Measurements from ENCODE around the gene LNX1. TPM values are rescaled to one million over a fixed set of nuclear protein-coding genes. Genes with fewer than 3 reads are reported as not detected.

The LNX1 gene
- total and polyA plus RNA-seq, 4 experiments from 2014 or later = 0.44 to 0.78 TPM; not detected in 2

DNA sequence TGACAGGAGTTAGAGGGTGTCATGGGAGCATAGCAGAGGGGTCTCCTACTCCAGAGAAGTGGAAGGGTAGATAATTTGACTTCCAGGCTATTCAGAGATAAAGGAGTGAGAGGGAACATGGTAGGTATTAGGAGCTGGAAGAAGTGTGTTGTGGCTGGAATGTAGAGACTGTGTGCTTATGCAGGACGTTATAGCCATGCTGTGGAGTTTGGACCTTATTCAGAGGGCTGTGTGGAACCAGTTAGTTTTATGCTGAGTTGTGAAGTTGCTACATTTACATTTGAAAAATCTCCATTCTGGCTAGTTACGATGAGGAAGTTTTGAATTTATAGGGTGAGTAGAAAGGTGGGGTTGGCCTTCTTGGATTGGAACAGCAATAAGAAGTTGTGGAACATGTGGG lies 146.3 kb downstream of the LNX1 start:
- Mint-ChIP-seq H3K27me3 (no peaks in the 10 kb centered on the region), H3K4me1 (peaks cover 12 to 30% (median 16%) of the 10 kb centered on the region in 4 donors), H3K4me3 (no peak overlapping the region), H3K36me3 (peaks cover 48 to 66% of the 10 kb centered on the region in 2 donors), H3K27ac (peak overlapping the region in 2 of 7 donors; percentile 16 to 86), H3K9me3 (no peaks in the 10 kb centered on the region)
- CTCF ChIA-PET (ENCODE audit: partially characterized antibody) = no interaction called here
- H3K27me3 ChIP-seq (ENCODE audit: insufficient read depth, low read length) = no peaks in the 10 kb centered on the region
- H3K27ac ChIP-seq (ENCODE audit: low read depth, low read length) = no peak overlapping the region
- intact Hi-C loops (cut with micrococcal nuclease) = no loop called here
- H3K4me3 ChIP-seq (ENCODE audit: low read length in 2 of 2) = no peak overlapping the region
- H3K9me3 ChIP-seq (ENCODE audit: control insufficient read depth in 1 of 2, low read length in 2 of 2) = no peaks in the 10 kb centered on the region
- no peaks in the 10 kb centered on the region for H3K4me1 ChIP-seq (ENCODE audit: insufficient read depth, low read length)
- no peak for DNase-seq
- H3K36me3 ChIP-seq (ENCODE audit: insufficient read depth, low read length) = peaks cover 10% of the 10 kb centered on the region
- POLR2A ChIA-PET (ENCODE audit: partially characterized antibody) = no interaction called here

GRCh38 chr4:53441564-53441963 lies 149.7 kb downstream of the LNX1 start:
- Histone ChIP-seq H3K9me3 (ENCODE audit: control insufficient read depth in 1 of 2, low read length in 2 of 2) (no peaks in the 10 kb centered on the region), H3K27me3 (ENCODE audit: insufficient read depth, low read length) (no peaks in the 10 kb centered on the region), H3K4me3 (ENCODE audit: low read length in 2 of 2) (no peak overlapping the region), H3K36me3 (ENCODE audit: insufficient read depth, low read length) (peaks cover 23% of the 10 kb centered on the region), H3K27ac (ENCODE audit: low read depth, low read length) (no peak overlapping the region), H3K4me1 (ENCODE audit: insufficient read depth, low read length) (no peaks in the 10 kb centered on the region)
- Mint-ChIP-seq H3K36me3 (peaks cover 53 to 67% of the 10 kb centered on the region in 2 donors), H3K27me3 (no peaks in the 10 kb centered on the region), H3K27ac (peak overlapping the region in 1 of 7 donors; percentile 27), H3K9me3 (no peaks in the 10 kb centered on the region), H3K4me3 (no peak overlapping the region), H3K4me1 (peaks cover 16 to 24% (median 21%) of the 10 kb centered on the region in 4 donors)
- ChIA-PET POLR2A (ENCODE audit: partially characterized antibody) (no interaction called here), CTCF (ENCODE audit: partially characterized antibody) (no interaction called here)
- intact Hi-C loops (cut with micrococcal nuclease) = no loop called here
- no peak for DNase-seq

- Histone ChIP-seq H3K4me1 (ENCODE audit: insufficient read depth, low read length) (no peaks in the 10 kb centered on the region), H3K36me3 (ENCODE audit: insufficient read depth, low read length) (peaks cover 22% of the 10 kb centered on the region), H3K27me3 (ENCODE audit: insufficient read depth, low read length) (no peaks in the 10 kb centered on the region), H3K9me3 (ENCODE audit: control insufficient read depth in 1 of 2, low read length in 2 of 2) (no peaks in the 10 kb centered on the region), H3K4me3 (ENCODE audit: low read length in 2 of 2) (no peak overlapping the region), H3K27ac (ENCODE audit: low read depth, low read length) (no peak overlapping the region)
- intact Hi-C loops (cut with micrococcal nuclease) = loop anchor here (5.0 kb wide), 1 partner anchor 1961 kb away; the partner anchor contains the start of gene TMEM165
- Mint-ChIP-seq H3K9me3 (no peaks in the 10 kb centered on the region), H3K27me3 (no peaks in the 10 kb centered on the region), H3K27ac (peak overlapping the region in 3 of 7 donors; percentile 14 to 25 (median 15)), H3K4me3 (no peak overlapping the region), H3K4me1 (peaks cover 7 to 24% (median 13%) of the 10 kb centered on the region in 4 donors), H3K36me3 (peaks cover 43 to 56% of the 10 kb centered on the region in 2 donors)
- ChIA-PET POLR2A (ENCODE audit: partially characterized antibody) (no interaction called here), CTCF (ENCODE audit: partially characterized antibody) (no interaction called here)
- no peak for DNase-seq
Observed at GRCh38 chr4:53436251-53436650, 155.0 kb downstream of the LNX1 start.

DNA sequence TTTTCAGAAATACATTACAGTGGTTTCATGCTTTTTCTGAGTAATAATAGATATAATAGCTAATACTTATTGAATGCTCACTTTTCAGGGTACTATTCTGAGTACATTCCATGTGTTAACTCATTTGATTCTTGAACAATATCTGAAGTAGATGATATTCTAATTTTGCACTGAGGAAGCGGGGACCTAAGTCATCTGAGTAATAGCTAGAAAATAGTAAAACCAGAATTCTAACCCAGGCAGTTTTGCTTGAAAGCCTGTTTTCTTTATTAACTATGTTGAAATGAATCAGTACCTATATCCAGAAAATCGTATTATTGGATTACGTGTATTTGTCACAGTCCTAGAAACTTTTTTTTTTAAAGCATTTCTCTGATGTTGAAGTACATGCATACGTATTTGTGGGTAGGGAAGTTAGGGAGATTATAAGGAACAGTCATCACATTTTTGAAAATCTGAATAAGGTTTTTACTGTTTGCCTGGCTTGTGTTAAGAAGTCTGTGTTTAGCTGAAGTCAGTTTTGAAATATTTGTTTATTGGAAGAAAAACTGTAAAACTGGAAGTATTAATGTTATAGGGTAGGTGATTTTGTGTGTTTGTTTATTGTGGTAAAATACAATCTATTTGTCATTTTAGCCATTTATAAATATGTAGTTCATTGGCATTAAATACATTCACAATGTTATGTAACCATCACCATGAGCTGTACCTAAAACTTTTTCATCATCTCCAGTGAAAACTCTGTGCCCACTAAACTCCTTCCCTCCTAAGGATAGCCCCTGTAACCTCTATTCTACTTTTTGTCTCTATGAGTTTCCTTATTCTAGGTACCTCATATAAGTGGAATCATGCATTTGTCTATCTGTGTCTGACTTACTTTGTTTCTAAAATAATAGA lies 158.5 kb downstream of the LNX1 start:
- intact Hi-C loops (cut with micrococcal nuclease) = no loop called here
- CTCF ChIA-PET (ENCODE audit: partially characterized antibody) = no interaction called here

DNA sequence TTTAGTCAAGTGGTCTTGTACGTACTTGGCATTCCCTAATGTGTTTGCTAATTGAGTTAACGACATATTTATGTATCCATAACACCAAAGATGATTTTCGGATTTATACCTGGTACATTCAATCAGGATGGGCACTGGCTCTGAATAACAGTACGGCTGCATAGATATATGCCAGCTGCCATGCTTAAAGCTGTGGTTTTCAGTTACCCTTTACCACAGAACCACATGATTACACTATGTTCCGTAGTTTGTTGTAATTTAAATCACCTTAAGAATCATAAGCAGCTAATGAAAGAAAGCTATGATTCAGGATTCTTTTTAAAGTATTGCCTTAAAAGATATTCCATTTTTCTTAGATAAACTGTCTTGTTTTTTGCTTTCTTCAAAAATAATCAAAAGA lies 160.2 kb downstream of the LNX1 start:
- Mint-ChIP-seq H3K4me3 (no peak overlapping the region), H3K27me3 (no peaks in the 10 kb centered on the region), H3K4me1 (peaks cover 10 to 19% (median 15%) of the 10 kb centered on the region in 4 donors), H3K27ac (peak overlapping the region in 2 of 7 donors; percentile 22 to 73), H3K36me3 (peaks cover 54 to 64% of the 10 kb centered on the region in 2 donors), H3K9me3 (peaks cover 0 to 1% (median 0%) of the 10 kb centered on the region in 8 donors)
- intact Hi-C loops (cut with micrococcal nuclease) = no loop called here
- H3K4me3 ChIP-seq (ENCODE audit: low read length in 2 of 2) = no peak overlapping the region
- H3K36me3 ChIP-seq (ENCODE audit: insufficient read depth, low read length) = peaks cover 25% of the 10 kb centered on the region
- no peak overlapping the region for H3K27ac ChIP-seq (ENCODE audit: low read depth, low read length)
- peaks cover 8% of the 10 kb centered on the region for H3K4me1 ChIP-seq (ENCODE audit: insufficient read depth, low read length)
- DNase-seq = peak in 4 of 5 donors; percentile 1 to 12 (median 4)
- ChIA-PET POLR2A (ENCODE audit: partially characterized antibody) (no interaction called here), CTCF (ENCODE audit: partially characterized antibody) (interaction anchor here (0.6 to 0.7 kb wide), 2 partner anchors 11 to 803 kb away, joined by 3 read pairs; no protein-coding TSS in a partner anchor)
- no peaks in the 10 kb centered on the region for H3K9me3 ChIP-seq (ENCODE audit: control insufficient read depth in 1 of 2, low read length in 2 of 2)
- no peaks in the 10 kb centered on the region for H3K27me3 ChIP-seq (ENCODE audit: insufficient read depth, low read length)

More for the DNA sequence above, 158.5 kb downstream of the LNX1 start:
- POLR2A ChIA-PET (ENCODE audit: partially characterized antibody) = no interaction called here
- Histone ChIP-seq H3K4me3 (ENCODE audit: low read length in 2 of 2) (no peak overlapping the region), H3K36me3 (ENCODE audit: insufficient read depth, low read length) (peaks cover 25% of the 10 kb centered on the region), H3K27me3 (ENCODE audit: insufficient read depth, low read length) (no peaks in the 10 kb centered on the region), H3K9me3 (ENCODE audit: control insufficient read depth in 1 of 2, low read length in 2 of 2) (no peaks in the 10 kb centered on the region), H3K27ac (ENCODE audit: low read depth, low read length) (no peak overlapping the region), H3K4me1 (ENCODE audit: insufficient read depth, low read length) (peaks cover 8% of the 10 kb centered on the region)
- Mint-ChIP-seq H3K27ac (peak overlapping the region in 3 of 7 donors; percentile 59 to 67 (median 60)), H3K9me3 (peaks cover 0 to 1% (median 0%) of the 10 kb centered on the region in 8 donors), H3K4me1 (peaks cover 10 to 19% (median 18%) of the 10 kb centered on the region in 4 donors), H3K27me3 (no peaks in the 10 kb centered on the region), H3K36me3 (peaks cover 58 to 61% of the 10 kb centered on the region in 2 donors), H3K4me3 (no peak overlapping the region)
- DNase-seq = no peak

DNA sequence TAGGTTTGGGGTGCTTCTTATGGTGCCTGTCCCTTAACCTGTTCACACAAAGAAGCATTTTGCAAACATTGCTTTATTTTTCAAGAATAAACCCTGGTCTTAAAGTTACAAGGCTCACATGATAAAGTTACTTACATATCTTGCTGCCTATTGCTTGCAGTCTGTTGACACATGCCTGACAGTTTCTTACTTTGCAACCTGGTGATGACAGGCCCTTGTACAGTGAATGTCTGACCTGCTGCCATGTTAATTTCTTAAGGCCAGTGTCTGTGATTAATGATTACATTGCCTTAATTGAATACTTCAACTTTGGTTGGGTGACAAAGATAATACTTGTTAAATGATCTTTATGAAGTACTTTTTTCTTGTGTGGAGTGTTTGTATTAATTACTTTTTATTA lies 163.9 kb downstream of the LNX1 start:
- Mint-ChIP-seq H3K4me1 (peaks cover 11 to 19% (median 18%) of the 10 kb centered on the region in 4 donors), H3K4me3 (no peak overlapping the region), H3K27ac (no peak overlapping the region), H3K36me3 (peaks cover 39 to 52% of the 10 kb centered on the region in 2 donors), H3K9me3 (peaks cover 0 to 1% (median 0%) of the 10 kb centered on the region in 8 donors), H3K27me3 (no peaks in the 10 kb centered on the region)
- Histone ChIP-seq H3K27ac (ENCODE audit: low read depth, low read length) (no peak overlapping the region), H3K27me3 (ENCODE audit: insufficient read depth, low read length) (no peaks in the 10 kb centered on the region), H3K36me3 (ENCODE audit: insufficient read depth, low read length) (peaks cover 16% of the 10 kb centered on the region), H3K9me3 (ENCODE audit: control insufficient read depth in 1 of 2, low read length in 2 of 2) (no peaks in the 10 kb centered on the region), H3K4me1 (ENCODE audit: insufficient read depth, low read length) (peaks cover 8% of the 10 kb centered on the region), H3K4me3 (ENCODE audit: low read length in 2 of 2) (no peak overlapping the region)
- intact Hi-C loops (cut with micrococcal nuclease) = no loop called here
- CTCF ChIA-PET (ENCODE audit: partially characterized antibody) = interaction anchor here (1.1 kb wide), 1 partner anchor 805 kb away, joined by 3 read pairs; no protein-coding TSS in a partner anchor
- no peak for DNase-seq
- POLR2A ChIA-PET (ENCODE audit: partially characterized antibody) = no interaction called here

- peaks cover 4 to 17% (median 8%) of the 10 kb centered on the region in 4 donors for H3K4me1 Mint-ChIP-seq
Observed at GRCh38 chr4:53424280-53424679, 167.0 kb downstream of the LNX1 start.

More at GRCh38 chr4:53424280-53424679, 167.0 kb downstream of the LNX1 start:
- H3K27ac Mint-ChIP-seq = peak overlapping the region in 4 of 7 donors; percentile 4 to 79 (median 16)
- DNase-seq = no peak
- no peaks in the 10 kb centered on the region for H3K27me3 Mint-ChIP-seq
- CTCF ChIA-PET (ENCODE audit: partially characterized antibody) = interaction anchor here (1.6 kb wide), 1 partner anchor 810 kb away, joined by 3 read pairs; no protein-coding TSS in a partner anchor
- Histone ChIP-seq H3K27me3 (ENCODE audit: insufficient read depth, low read length) (no peaks in the 10 kb centered on the region), H3K27ac (ENCODE audit: low read depth, low read length) (no peak overlapping the region), H3K9me3 (ENCODE audit: control insufficient read depth in 1 of 2, low read length in 2 of 2) (no peaks in the 10 kb centered on the region), H3K4me3 (ENCODE audit: low read length in 2 of 2) (no peak overlapping the region), H3K4me1 (ENCODE audit: insufficient read depth, low read length) (no peaks in the 10 kb centered on the region), H3K36me3 (ENCODE audit: insufficient read depth, low read length) (peaks cover 11% of the 10 kb centered on the region)
- no peaks in the 10 kb centered on the region for H3K9me3 Mint-ChIP-seq
- intact Hi-C loops (cut with micrococcal nuclease) = no loop called here
- H3K36me3 Mint-ChIP-seq = peaks cover 24 to 39% of the 10 kb centered on the region in 2 donors
- H3K4me3 Mint-ChIP-seq = no peak overlapping the region
- POLR2A ChIA-PET (ENCODE audit: partially characterized antibody) = interaction anchor here (1.3 kb wide), 1 partner anchor 46 kb away, joined by 4 read pairs; the partner anchor contains the start of gene FIP1L1

All from CD4-positive, alpha-beta memory T cell (primary cell).